SIG-M5 treated with dmso at 0.1 percent for 504 hours (cell line): ENCODE data around the gene VPS9D1.
"Not testable (repeated sequence)": the region's sequence is repeated elsewhere in the genome, so short reads cannot be mapped to it uniquely, and the experiment has no call there.

ENCODE experiments used
- DNase-seq: peaks from one replicate; lab custom pipeline; 2025; ENCODE audit not compliant: unreplicated experiment; lab: John Stamatoyannopoulos, UW

Gene VPS9D1

DNA sequence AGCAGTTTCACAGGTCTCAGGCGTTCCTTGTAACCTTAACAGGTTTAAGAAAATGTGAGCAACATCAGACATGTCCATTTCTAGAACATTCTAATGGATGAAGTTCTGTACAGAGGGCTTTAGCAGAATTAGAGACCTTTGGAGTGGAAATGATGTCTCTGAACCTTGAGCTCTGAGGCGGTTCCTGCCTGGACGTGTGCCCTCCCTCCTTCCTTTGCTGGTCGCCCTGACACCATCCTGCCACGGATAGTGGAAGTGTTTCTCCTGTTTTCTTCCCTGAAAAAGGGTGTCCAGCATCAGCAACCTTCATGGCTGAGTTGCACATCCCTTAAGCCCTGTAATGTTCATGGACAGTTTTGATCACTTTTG, 51.9 kb downstream of the VPS9D1 start:
- no peak for DNase-seq

DNA sequence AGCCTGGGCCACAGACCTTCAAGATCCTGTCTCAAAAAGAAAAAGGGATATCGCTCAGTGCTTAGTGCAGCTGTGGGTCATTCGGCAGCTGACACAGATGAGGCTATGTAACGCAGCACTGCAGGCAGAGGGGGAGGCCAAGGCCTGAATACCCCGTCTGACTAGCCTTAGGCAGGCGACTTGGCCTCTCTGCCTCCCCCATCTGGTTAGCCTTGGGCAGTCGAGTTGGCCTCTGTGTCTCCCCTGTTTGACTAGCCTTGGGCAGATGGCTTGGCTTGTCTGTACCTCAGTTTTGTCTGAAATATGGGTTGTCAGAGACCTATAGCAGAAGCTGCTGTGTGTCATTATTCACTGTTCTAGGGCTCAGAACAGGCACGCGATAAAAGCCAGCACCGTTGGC, 53.1 kb downstream of the VPS9D1 start:
- DNase-seq, result no peak

DNA sequence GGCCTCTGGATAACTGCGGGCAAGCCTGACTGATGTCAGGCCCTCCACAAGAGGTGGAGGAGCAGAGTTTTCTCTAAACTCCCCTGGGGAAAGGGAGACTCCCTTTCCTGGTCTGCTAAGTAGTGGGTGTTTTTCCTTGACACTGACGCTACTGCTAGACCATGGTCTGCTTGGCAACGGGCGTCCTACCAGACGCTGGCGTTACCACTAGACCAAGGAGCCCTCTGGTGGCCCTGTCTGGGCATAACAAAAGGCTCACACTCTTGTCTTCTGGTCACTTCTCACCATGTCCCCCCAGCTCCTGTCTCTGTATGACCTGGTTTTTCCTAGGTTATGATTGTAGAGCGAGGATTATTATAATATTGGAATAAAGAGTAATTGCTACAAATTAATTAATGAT, 53.7 kb downstream of the VPS9D1 start:
- not testable (repeated sequence) for DNase-seq

DNA sequence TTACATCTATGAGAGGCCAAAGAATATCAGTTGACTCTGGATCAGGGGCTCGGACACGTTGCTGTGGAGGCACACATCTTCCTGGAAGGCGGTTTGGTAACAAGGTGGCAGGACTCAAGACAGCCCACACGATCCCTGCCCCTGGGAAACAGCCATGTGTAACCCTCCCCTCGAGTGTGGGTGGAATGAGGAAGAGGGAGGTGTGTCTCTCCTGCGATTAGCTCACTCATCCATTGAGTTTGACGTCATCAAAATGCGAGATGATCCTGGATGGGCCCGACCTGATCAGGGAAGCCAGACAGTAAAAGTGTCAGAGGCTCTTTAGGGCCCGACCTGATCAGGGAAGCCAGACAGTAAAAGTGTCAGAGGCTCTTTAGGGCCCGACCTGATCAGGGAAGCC, 56.5 kb downstream of the VPS9D1 start:
- not testable (repeated sequence) for DNase-seq

DNA sequence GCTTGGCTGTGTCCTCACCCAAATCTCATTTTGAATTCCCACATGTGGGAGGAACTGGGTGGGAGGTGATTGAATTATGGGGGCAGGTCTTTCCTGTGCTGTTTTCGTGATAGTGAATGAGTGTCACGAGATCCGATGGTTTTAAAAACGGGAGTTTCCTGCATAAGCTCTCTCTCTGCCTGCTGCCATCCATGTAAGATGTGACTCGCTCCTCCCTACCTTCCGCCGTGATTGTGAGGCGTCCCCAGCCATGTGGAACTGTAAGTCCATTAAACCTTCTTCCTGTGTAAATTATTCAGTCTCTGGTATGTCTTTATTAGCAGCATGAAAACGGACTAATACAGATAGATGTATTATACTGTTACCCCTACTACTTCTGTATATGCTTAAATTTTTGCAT, 59.5 kb downstream of the VPS9D1 start:
- DNase-seq, result no peak

DNA sequence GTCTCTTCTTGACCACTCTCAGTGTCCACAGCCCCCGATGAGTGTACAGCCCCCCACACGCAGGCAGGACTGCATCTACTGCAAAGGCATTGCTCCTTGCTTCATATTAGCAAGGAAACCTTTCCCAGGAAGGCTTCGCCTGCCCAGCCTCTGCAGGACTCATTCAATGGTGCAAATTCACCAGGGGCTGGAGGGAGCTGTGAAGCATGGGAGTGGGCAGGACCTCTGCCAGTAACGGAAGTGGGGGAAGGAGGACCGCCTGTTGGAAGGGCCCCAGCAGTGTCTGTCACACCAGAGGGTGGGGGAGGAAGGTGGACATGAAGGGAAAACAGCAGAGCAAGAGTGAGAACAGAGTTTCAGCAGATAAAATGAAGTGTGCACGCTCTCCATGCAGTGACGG, 60.6 kb downstream of the VPS9D1 start:
- no peak for DNase-seq

DNA sequence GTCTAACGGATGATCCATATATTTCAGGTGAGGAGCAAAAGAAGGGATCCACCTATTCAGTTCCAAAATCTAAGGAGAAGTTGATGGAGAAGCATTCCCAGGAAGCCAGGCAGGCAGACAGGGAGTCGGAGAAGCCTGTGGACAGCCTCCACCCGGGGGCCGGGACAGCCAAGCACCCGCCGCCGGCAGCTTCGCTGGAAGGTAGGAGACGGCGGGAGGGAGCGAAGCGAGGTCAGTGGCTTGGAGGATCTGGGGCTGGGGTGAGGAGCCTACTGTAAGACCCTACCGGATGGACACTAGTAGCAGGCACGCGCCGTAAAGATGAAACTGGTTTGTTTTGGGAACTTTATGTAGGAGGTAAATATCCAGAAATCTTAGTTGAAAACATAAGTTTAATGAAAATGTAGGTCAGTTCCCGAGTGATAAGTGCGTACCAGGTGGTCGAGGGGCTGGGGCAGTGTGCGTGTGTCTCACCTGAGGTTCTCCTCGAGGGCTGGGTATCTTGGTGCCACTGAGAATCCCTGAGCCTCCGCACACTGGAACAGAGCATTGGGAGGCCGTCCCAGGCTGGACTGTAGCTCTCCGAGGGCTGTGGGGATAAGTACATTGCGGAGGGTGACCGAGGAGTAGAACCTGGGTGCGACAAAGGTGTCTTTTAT, 62.3 kb downstream of the VPS9D1 start:
- DNase-seq, result no peak

DNA sequence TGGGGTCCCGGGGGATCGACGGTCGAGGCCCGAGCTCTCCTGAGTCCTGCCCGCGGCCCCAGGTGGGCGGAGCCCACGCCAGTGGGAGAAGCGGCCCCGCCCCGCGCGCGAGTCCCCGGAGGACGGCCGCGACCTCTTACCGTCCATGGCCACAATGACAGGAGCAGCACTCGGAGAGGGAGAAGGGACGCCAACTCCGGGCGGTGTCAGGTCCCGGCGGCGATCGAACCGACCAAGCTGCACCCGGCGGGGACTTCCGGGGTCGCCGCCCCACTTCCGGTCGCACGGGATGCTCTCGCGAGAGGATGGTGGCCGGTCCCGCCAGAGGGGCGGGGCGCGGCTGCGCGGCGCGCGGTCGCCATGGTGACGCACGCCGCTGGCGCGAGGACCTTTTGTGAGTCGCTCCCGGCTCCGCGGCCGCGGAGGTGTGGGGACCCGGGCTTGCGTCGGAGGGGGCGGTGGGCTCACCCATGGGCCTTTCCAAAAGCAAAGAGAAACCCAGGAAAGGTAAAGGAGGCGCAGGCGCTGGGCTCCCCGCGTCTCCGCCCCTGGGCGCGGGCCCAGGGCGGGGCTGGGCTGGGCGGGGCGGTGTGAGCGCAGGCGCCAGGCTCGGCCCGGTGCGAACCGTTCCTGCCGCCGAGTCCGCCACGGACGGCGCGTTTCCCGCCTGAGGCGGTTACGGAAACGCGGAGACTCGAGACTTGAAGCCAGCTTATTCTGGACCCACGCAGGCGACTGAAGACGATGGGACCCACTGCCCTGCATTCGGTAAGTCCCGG, 63.1 kb downstream of the VPS9D1 start, which contains the start of the genes CHMP1A and SPATA33:
Gene CHMP1A (minus strand): TSS at position 267 of the 779 bp plus-strand sequence. CDS start 120 bp downstream, at position 147.
Gene SPATA33 (plus strand): TSS at position 395 of the 779 bp plus-strand sequence. CDS start 76 bp downstream, at position 471.
- peak; percentile 74 for DNase-seq
